ENCODE data around the gene RBM42.
"Not testable (repeated sequence)": the region's sequence is repeated elsewhere in the genome, so short reads cannot be mapped to it uniquely, and the experiment has no call there.

The RBM42 gene

GRCh38 chr19:35654828-35655227, 26.0 kb downstream of the RBM42 start:
- DNase-seq (ENCODE audit: low spot score) = not testable (repeated sequence)

GRCh38 chr19:35655600-35655999, 26.8 kb downstream of the RBM42 start:
- DNase-seq (ENCODE audit: low spot score) = no peak

- DNase-seq (ENCODE audit: low spot score) = no peak
Observed at GRCh38 chr19:35656700-35657099, 27.9 kb downstream of the RBM42 start.

GRCh38 chr19:35657904-35658700, 29.3 kb downstream of the RBM42 start:
- DNase-seq (ENCODE audit: low spot score) = no peak

- no peak for DNase-seq (ENCODE audit: low spot score)
Observed at GRCh38 chr19:35661995-35662340, 33.1 kb downstream of the RBM42 start.

- DNase-seq (ENCODE audit: low spot score) = no peak
Observed at GRCh38 chr19:35663981-35664380, 35.1 kb downstream of the RBM42 start.

GRCh38 chr19:35665157-35665556, 36.3 kb downstream of the RBM42 start:
- DNase-seq (ENCODE audit: low spot score) = no peak

GRCh38 chr19:35665604-35666003, 36.8 kb downstream of the RBM42 start:
- no peak for DNase-seq (ENCODE audit: low spot score)

- no peak for DNase-seq (ENCODE audit: low spot score)
Observed at GRCh38 chr19:35666251-35666913, 37.5 kb downstream of the RBM42 start, which contains the start of gene UPK1A. Gene UPK1A (plus strand): TSS chr19:35666517. CDS start chr19:35666813, 296 bp downstream.

GRCh38 chr19:35669566-35669965, 40.7 kb downstream of the RBM42 start:
- no peak for DNase-seq (ENCODE audit: low spot score)

- no peak for DNase-seq (ENCODE audit: low spot score)
Observed at GRCh38 chr19:35669974-35670373, 41.1 kb downstream of the RBM42 start.

- DNase-seq (ENCODE audit: low spot score) = no peak
Observed at GRCh38 chr19:35670686-35671085, 41.9 kb downstream of the RBM42 start.

GRCh38 chr19:35671818-35672217, 43.0 kb downstream of the RBM42 start:
- DNase-seq (ENCODE audit: low spot score) = no peak

- DNase-seq (ENCODE audit: low spot score) = peak; percentile 88
Observed at GRCh38 chr19:35673121-35673804, 44.4 kb downstream of the RBM42 start.

GRCh38 chr19:35675589-35676140, 46.8 kb downstream of the RBM42 start:
- DNase-seq (ENCODE audit: low spot score) = no peak

All from kidney tubule cell (primary cell).